PC-9 (cell line): ENCODE measurements around the gene ELFN1. TPM values are rescaled to one million over a fixed set of nuclear protein-coding genes. Genes with fewer than 3 reads are reported as not detected.

Experiments used
- BruUV-seq: library from RNA; stranded (reverse); fragments of 400-500 nt; replicated peaks from 2 replicates; lab custom pipeline; 2021; lab: Mats Ljungman, UMichigan
- CTCF ChIA-PET: fragments of 300-600 bp; sonication (Branson Sonifier 250); formaldehyde crosslinking; loops from one replicate; lab custom pipeline; 2022; ENCODE audit warnings: antibody characterized with exemption; lab: Charles Lee
- POLR2A ChIA-PET: fragments of 300-600 bp; sonication (Branson Sonifier 250); formaldehyde crosslinking; loops from one replicate; lab custom pipeline; 2022; ENCODE audit warnings: antibody characterized with exemption; ENCODE audit not compliant: unreplicated experiment; lab: Charles Lee
- DNase-seq, 2 experiments: peaks; one replicate each; pipeline versions ENCODE4 v3.0.0 to v3.0.0-alpha.2; 2015 to 2022; ENCODE audit warnings: mixed read lengths in 1 of 2
- H2AFZ ChIP-seq: fragments of 200-600 bp; sonication (generic); 2 replicates; pipeline ENCODE4 v1.8.1; 2017; ENCODE audit warnings: antibody characterized with exemption
- H3F3A ChIP-seq: fragments of 200-600 bp; sonication (generic); 2 replicates; pipeline ENCODE4 v1.8.1; 2017; ENCODE audit warnings: antibody characterized with exemption, mild to moderate bottlenecking, low read depth; ENCODE audit not compliant: insufficient read depth
- H3K27ac ChIP-seq: fragments of 200-600 bp; sonication (generic); 2 replicates; pipeline ENCODE4 v1.6.1; 2016; ENCODE audit warnings: mixed run types
- H3K27me3 ChIP-seq: fragments of 200-600 bp; sonication (generic); 2 replicates; pipeline ENCODE4 v1.6.1; 2016; ENCODE audit warnings: low read depth, mixed run types; ENCODE audit not compliant: insufficient read depth
- H3K36me3 ChIP-seq: fragments of 200-600 bp; sonication (generic); 2 replicates; pipeline ENCODE4 v1.6.1; 2016; ENCODE audit warnings: low read depth, mixed run types
- H3K4me1 ChIP-seq: fragments of 200-600 bp; sonication (generic); replicated peaks from 2 replicates; pipeline ENCODE4 v1.6.1; 2016; ENCODE audit warnings: mixed run types; ENCODE audit not compliant: insufficient read depth
- H3K4me2 ChIP-seq: fragments of 200-600 bp; sonication (generic); 2 replicates; pipeline ENCODE4 v1.6.1; 2017; ENCODE audit warnings: mixed run types
- H3K4me3 ChIP-seq: fragments of 200-600 bp; sonication (generic); 2 replicates; pipeline ENCODE4 v1.6.1; 2016; ENCODE audit warnings: mixed run types
- H3K79me2 ChIP-seq: fragments of 200-600 bp; sonication (generic); 2 replicates; pipeline ENCODE4 v1.6.1; 2017; ENCODE audit warnings: low read depth, mixed run types
- H3K9me2 ChIP-seq: fragments of 200-600 bp; sonication (generic); 2 replicates; pipeline ENCODE4 v1.8.1; 2017; ENCODE audit warnings: mild to moderate bottlenecking; ENCODE audit not compliant: insufficient read depth
- H3K9me3 ChIP-seq: fragments of 200-600 bp; sonication (generic); 2 replicates; pipeline ENCODE4 v1.8.1; 2016; ENCODE audit warnings: low read depth; ENCODE audit not compliant: insufficient read depth
- H4K20me1 ChIP-seq: fragments of 200-600 bp; sonication (generic); 2 replicates; pipeline ENCODE4 v1.8.1; 2017; ENCODE audit not compliant: insufficient read depth
- EZH2 ChIP-seq: fragments of 200-600 bp; sonication (generic); IDR thresholded peaks from 2 replicates; pipeline ENCODE4 v1.8.0; 2017; ENCODE audit warnings: antibody characterized with exemption, low read depth
- intact Hi-C: fragments of 100-400 bp; cut with micrococcal nuclease; formaldehyde crosslinking; loops from one replicate; pipeline ENCODE4 v1.10.0; 2022; ENCODE audit not compliant: unreplicated experiment
- total RNA-seq: library from RNA; stranded (reverse); gene quantifications from 2 replicates; pipeline ENCODE4 v1.2.3, GENCODE V29; 2021
- TF ChIP-seq, protein P1 (sequence below): fragments of 200-600 bp; sonication (generic); conservative IDR thresholded peaks from 2 replicates; pipeline ENCODE4 v1.6.1; 2017; ENCODE audit warnings: mixed run types, antibody characterized with exemption, mild to moderate bottlenecking, moderate library complexity

Gene ELFN1
- total RNA-seq, 1 experiment from 2014 or later, result 0.09 TPM

DNA sequence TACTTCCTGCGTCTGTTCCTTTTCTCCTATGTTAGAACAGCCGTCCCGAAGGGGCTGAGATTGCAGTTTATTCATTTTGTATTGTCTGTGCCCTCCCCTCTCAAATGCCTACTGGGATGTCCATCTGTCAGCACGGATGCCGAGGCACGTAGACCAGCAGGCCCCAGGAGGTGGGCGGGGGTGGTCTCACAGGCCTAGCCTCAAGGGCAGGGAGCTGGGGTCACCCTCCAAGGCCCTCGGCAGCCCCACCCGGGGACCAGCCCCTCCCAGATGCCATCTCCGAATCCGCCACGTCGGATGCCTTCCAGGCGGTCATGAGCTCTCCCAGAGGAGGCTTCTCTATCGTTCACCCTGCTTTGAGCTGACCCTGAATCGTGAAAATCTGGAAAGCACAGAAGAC is 59.7 kb downstream of the ELFN1 start:
- Histone ChIP-seq H2AFZ (no peak overlapping the region), H3K79me2 (no peaks in the 10 kb centered on the region), H3K9me3 (no peaks in the 10 kb centered on the region), H3K9me2 (no peaks in the 10 kb centered on the region), H3F3A (no peaks in the 10 kb centered on the region), H3K27me3 (peaks cover 100% of the 10 kb centered on the region), H3K4me1 (no peaks in the 10 kb centered on the region), H3K4me2 (no peak overlapping the region), H4K20me1 (no peaks in the 10 kb centered on the region), H3K36me3 (no peaks in the 10 kb centered on the region), H3K27ac (no peak overlapping the region), H3K4me3 (no peak overlapping the region)
- intact Hi-C loops, result no loop called here
- DNase-seq, result no peak
- no peak for TF ChIP-seq EZH2
- TF ChIP-seq, protein P1, sequence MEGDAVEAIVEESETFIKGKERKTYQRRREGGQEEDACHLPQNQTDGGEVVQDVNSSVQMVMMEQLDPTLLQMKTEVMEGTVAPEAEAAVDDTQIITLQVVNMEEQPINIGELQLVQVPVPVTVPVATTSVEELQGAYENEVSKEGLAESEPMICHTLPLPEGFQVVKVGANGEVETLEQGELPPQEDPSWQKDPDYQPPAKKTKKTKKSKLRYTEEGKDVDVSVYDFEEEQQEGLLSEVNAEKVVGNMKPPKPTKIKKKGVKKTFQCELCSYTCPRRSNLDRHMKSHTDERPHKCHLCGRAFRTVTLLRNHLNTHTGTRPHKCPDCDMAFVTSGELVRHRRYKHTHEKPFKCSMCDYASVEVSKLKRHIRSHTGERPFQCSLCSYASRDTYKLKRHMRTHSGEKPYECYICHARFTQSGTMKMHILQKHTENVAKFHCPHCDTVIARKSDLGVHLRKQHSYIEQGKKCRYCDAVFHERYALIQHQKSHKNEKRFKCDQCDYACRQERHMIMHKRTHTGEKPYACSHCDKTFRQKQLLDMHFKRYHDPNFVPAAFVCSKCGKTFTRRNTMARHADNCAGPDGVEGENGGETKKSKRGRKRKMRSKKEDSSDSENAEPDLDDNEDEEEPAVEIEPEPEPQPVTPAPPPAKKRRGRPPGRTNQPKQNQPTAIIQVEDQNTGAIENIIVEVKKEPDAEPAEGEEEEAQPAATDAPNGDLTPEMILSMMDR, result no peak
- CTCF ChIA-PET, result no interaction called here
- POLR2A ChIA-PET, result no interaction called here
- BruUV-seq, result no TSS peak

DNA sequence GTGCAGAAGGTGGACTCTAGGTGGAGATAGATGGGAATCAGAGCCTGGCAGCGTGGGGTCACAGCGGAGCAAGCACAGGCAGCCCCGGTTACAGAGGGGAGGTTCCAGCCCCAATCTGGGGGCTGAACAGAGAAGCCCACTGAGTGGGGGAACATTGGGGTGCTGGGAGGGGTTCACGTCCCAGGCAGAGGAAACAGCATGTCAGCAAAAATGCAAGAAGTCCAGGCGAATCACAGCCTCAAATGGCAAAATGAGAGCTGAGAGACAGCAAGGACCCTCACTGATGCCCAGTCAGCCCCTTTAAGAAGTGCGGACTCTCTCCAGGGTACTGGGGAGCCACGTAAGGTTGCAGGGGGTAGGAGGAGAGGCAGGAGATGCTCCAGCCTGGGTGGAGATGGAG is 62.0 kb downstream of the ELFN1 start:
- intact Hi-C loops, result no loop called here
- H3K9me2 ChIP-seq, result no peaks in the 10 kb centered on the region
- CTCF ChIA-PET, result interaction anchor here (0.6 kb wide), 1 partner anchor 604 kb away, joined by 3 read pairs; no protein-coding TSS in a partner anchor
- H4K20me1 ChIP-seq, result no peaks in the 10 kb centered on the region
- no peaks in the 10 kb centered on the region for H3K9me3 ChIP-seq
- no peak overlapping the region for H3K27ac ChIP-seq
- peaks cover 100% of the 10 kb centered on the region for H3K27me3 ChIP-seq
- TF ChIP-seq, protein P1, result no peak
- TF ChIP-seq EZH2, result no peak
- H3K79me2 ChIP-seq, result no peaks in the 10 kb centered on the region
- H2AFZ ChIP-seq, result no peak overlapping the region
- POLR2A ChIA-PET, result no interaction called here
- H3F3A ChIP-seq, result no peaks in the 10 kb centered on the region
- H3K4me3 ChIP-seq, result no peak overlapping the region
- no TSS peak for BruUV-seq
- H3K4me1 ChIP-seq, result no peaks in the 10 kb centered on the region
- H3K4me2 ChIP-seq, result no peak overlapping the region
- H3K36me3 ChIP-seq, result no peaks in the 10 kb centered on the region
- DNase-seq, result no peak

DNA sequence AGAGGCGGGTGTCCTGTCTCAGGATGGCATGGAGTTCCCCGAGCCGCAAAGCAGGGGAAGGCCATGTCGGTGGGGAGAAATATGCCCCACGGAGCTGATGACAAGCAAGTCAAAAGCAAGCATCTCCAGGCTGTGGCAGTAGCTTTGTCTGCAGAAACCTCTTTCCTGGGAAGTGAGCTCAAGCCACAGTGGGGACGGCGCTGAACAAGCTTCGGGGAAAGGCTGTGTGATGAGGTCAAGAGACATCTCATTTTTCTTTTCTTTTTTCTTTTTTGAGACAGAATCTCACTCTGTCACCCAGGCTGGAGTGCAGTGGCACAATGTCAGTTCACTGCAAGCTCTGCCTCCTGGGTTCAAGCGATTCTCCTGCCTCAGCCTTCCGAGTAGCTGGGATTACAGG is 62.6 kb downstream of the ELFN1 start:
- no peak overlapping the region for H3K4me3 ChIP-seq
- TF ChIP-seq, protein P1, result no peak
- TF ChIP-seq EZH2, result no peak
- H3K27me3 ChIP-seq, result peaks cover 100% of the 10 kb centered on the region
- no peaks in the 10 kb centered on the region for H3K4me1 ChIP-seq
- no peaks in the 10 kb centered on the region for H3F3A ChIP-seq
- POLR2A ChIA-PET, result no interaction called here
- intact Hi-C loops, result no loop called here
- no peaks in the 10 kb centered on the region for H3K79me2 ChIP-seq
- DNase-seq, result no peak
- no peaks in the 10 kb centered on the region for H3K36me3 ChIP-seq
- H3K4me2 ChIP-seq, result no peak overlapping the region
- CTCF ChIA-PET, result interaction anchor here (0.6 kb wide), 1 partner anchor 604 kb away, joined by 3 read pairs; no protein-coding TSS in a partner anchor
- no peak overlapping the region for H3K27ac ChIP-seq
- no TSS peak for BruUV-seq
- no peak overlapping the region for H2AFZ ChIP-seq
- H3K9me2 ChIP-seq, result no peaks in the 10 kb centered on the region
- H4K20me1 ChIP-seq, result no peaks in the 10 kb centered on the region
- no peaks in the 10 kb centered on the region for H3K9me3 ChIP-seq
